Fibroblast of mammary gland (primary cell): ENCODE measurements around the gene CDH3.

Experiments used
- DNase-seq: peaks from one replicate; pipeline ENCODE4 v3.0.0-alpha.2; 2010; ENCODE audit warnings: low read depth
- H3K4me3 ChIP-seq: 2 replicates; pipeline ENCODE4 v1.5.1; 2011; ENCODE audit warnings: low read depth, mild to moderate bottlenecking, low read length, moderate library complexity; ENCODE audit not compliant: control insufficient read depth
- TF ChIP-seq, protein P1 (sequence below): conservative IDR thresholded peaks from 2 replicates; pipeline ENCODE4 v1.5.1; 2011; ENCODE audit warnings: low read depth, low read length, inconsistent platforms; ENCODE audit not compliant: control insufficient read depth, insufficient read depth

Gene CDH3

DNA sequence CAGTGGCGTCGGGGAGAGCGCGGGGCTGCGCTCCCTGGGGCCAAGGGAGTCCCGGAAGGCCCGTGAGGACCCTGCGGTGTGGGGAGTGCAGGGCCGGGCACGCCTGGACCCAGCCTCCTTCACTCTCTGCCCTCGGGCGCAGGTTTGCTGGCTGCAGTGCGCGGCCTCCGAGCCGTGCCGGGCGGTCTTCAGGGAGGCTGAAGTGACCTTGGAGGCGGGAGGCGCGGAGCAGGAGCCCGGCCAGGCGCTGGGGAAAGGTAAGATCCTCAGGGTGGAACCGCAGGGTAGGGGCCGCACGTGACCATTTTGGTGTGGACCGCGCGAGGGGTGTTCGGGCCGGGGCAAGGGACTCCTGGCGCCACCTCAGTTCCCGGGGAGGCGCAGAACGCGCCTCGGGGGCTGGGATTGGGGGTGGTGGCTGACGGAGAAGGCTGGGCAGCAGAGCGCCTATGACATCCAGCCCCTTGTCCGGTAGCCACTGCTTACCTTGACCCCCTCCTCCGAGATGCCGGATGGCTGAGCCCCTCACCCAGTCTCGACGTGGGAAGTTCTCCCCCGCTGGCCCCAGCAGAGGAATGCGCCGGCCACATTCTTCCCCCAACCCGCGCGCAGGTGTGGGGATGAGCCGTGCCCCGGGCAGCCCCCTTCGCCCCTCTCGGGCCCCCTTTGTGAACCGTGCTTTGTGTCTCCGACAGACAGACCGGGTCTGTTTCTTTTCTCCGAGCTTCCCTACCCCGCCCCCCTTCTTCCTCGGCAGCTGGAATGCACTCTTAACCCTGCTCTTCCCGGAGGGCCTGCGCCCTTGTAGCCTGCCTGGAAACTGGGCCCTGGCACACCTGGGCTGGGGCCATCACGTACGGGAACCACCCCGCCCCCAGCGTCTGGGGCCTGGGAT lies 631 bp downstream of the CDH3 start:
- TF ChIP-seq, protein P1, sequence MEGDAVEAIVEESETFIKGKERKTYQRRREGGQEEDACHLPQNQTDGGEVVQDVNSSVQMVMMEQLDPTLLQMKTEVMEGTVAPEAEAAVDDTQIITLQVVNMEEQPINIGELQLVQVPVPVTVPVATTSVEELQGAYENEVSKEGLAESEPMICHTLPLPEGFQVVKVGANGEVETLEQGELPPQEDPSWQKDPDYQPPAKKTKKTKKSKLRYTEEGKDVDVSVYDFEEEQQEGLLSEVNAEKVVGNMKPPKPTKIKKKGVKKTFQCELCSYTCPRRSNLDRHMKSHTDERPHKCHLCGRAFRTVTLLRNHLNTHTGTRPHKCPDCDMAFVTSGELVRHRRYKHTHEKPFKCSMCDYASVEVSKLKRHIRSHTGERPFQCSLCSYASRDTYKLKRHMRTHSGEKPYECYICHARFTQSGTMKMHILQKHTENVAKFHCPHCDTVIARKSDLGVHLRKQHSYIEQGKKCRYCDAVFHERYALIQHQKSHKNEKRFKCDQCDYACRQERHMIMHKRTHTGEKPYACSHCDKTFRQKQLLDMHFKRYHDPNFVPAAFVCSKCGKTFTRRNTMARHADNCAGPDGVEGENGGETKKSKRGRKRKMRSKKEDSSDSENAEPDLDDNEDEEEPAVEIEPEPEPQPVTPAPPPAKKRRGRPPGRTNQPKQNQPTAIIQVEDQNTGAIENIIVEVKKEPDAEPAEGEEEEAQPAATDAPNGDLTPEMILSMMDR: no peak
- no peak for DNase-seq
- no peak overlapping the region for H3K4me3 ChIP-seq

DNA sequence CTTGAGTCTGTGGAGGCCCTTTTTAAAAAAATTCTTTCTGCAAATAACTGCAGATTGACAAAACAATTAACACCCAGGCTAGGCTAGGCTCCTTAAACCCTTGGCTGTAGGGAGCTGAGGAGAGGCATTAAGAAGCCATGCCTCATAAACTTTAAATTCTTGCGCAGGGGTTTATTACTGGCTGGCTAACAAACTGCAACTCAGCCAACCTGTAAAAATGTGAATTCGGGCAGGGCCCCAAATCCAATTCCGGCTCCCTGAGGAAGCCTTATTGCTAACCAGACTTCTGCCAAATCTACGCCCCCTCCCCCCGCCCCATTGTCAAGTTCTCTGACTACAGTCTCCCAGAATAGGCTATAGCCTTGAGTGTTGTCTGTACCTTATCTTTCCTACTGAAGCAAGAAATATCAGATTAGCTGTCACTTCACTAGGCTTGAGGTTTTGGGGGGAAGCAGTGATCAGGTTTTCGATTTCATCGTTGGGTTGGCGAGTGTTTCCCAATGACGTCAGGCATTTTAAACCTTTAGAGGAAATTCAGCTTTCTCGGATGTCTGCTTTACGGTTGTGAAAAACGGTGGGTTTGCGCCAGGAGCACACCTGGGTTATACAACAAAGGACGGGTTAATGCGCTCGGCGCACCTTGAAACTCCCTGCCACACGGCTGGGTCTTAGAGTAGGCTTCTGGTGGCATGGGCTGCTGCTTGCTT lies 2.0 kb downstream of the CDH3 start:
- H3K4me3 ChIP-seq: no peak overlapping the region
- TF ChIP-seq, protein P1: no peak
- DNase-seq: no peak

DNA sequence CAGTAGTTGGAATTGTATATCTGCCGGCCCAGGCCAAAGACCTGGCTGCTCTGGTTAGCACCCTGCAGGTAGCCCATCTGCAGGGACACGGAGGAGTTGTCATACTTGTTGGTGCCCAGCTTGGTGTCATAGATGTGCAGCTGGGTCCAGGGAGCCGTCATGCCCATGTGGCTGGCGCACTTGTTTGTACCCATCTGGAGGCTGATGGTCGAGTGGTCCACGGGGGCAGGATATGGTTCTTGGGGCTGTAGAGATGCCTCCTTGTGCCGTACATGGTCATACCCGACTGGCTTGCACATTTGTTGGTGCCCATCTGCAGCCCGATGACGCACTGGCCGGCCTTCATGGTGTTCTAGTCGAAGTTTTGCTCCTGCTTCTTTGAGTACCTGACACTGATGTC lies 6.0 kb downstream of the CDH3 start:
- no peak for DNase-seq
- no peak overlapping the region for H3K4me3 ChIP-seq
- TF ChIP-seq, protein P1: no peak

DNA sequence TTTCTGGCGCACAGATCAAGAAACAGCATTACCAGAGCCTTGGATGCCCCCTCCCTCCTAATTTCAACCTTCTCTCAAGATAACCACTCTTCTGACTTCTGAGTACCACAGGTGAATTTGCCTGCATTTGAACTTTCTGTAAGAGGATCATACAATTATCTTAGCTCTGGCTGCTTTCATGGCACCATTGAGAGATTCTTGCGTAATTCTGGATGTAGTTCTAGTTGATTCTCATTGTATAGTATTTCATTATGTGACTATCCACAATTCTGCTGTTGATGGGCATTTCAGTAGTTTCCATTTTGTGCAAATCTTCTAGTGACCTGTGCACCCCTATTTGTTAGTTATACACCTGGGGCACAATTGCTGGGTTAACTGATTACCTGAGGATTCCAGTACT lies 7.5 kb downstream of the CDH3 start:
- no peak for DNase-seq
- H3K4me3 ChIP-seq: no peak overlapping the region
- TF ChIP-seq, protein P1: no peak

DNA sequence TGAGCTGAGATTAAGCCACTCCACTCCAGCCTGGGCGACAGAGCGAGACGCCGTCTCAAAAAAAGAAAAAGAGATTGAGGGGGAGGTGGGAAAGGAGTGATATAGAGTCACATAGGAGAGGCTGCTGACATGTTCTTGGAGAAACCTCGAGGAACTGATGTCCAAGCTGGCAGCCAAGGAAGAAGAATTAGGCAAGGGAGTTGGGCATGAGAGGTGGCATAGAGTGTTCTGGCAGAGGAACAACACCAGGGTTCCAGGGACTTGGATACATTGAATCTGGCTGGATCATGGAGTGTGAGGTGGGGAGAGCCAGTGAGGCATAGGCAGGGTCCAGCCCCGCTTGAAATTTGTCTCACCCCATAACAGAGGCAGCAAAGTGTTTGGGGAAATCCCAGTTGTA lies 10.7 kb downstream of the CDH3 start:
- no peak for DNase-seq
- TF ChIP-seq, protein P1: no peak
- H3K4me3 ChIP-seq: no peak overlapping the region

DNA sequence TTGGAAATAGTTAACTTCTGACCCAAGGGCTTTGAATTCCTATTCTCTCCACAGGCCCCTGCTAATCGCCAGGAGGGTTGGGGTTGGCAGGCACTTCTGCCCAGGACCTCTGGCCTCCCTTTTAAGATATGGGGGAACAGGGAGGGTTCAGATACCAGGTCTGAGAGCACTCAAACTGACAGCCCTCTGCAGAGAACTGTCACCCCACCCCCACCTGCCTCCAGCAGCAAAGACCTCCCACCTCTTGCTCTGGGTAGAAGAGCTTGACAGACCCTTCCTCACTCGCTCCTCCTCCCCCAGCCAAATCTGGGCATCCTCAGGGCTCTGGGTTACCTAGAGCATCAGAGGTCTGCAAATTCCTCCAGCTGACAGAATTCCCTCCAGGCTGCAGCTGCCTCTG lies 11.6 kb downstream of the CDH3 start:
- DNase-seq: no peak
- TF ChIP-seq, protein P1: no peak
- H3K4me3 ChIP-seq: no peak overlapping the region
